Measurements from ENCODE around the gene SPTBN5.

GRCh38 chr15:41928100-41928499, 34.2 kb upstream of the SPTBN5 start:
- TF ChIP-seq, protein P1, sequence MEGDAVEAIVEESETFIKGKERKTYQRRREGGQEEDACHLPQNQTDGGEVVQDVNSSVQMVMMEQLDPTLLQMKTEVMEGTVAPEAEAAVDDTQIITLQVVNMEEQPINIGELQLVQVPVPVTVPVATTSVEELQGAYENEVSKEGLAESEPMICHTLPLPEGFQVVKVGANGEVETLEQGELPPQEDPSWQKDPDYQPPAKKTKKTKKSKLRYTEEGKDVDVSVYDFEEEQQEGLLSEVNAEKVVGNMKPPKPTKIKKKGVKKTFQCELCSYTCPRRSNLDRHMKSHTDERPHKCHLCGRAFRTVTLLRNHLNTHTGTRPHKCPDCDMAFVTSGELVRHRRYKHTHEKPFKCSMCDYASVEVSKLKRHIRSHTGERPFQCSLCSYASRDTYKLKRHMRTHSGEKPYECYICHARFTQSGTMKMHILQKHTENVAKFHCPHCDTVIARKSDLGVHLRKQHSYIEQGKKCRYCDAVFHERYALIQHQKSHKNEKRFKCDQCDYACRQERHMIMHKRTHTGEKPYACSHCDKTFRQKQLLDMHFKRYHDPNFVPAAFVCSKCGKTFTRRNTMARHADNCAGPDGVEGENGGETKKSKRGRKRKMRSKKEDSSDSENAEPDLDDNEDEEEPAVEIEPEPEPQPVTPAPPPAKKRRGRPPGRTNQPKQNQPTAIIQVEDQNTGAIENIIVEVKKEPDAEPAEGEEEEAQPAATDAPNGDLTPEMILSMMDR (IDR thresholded peaks at IDR 0.05) = no peak
- no peak for TF ChIP-seq POLR2A (IDR thresholded peaks at IDR 0.05)
- no peak for TF ChIP-seq POLR2AphosphoS5 (IDR thresholded peaks at IDR 0.05; ENCODE audit: insufficient read depth in 1 of 2, low read depth in 1 of 2)

Data from vagina (tissue), 2 donors.